ENCODE results near the gene MS4A14. TPM values are rescaled to one million over a fixed set of nuclear protein-coding genes. Genes with fewer than 3 reads are reported as not detected.

The MS4A14 gene
- under 0.01 TPM in 1 of 2 replicates, not detected in the other for total RNA-seq

GRCh38 chr11:60396382-60396781, at the start of gene MS4A14:
Gene MS4A14, plus strand, starts transcription at chr11:60396459. Its CDS starts 120 bp downstream, at chr11:60396579.

GRCh38 chr11:60378354-60378753, 17.9 kb upstream of the MS4A14 start, which contains the start of gene MS4A7:
Gene MS4A7, plus strand, starts transcription at chr11:60378532. Its CDS starts 4,610 bp downstream, at chr11:60383142.

GRCh38 chr11:60429272-60429671, 33.0 kb downstream of the MS4A14 start, which contains the start of gene MS4A5:
Gene MS4A5, plus strand, starts transcription at chr11:60429572. Its CDS starts 103 bp downstream, at chr11:60429675.

GRCh38 chr11:60455531-60456042, 59.3 kb downstream of the MS4A14 start, which contains the start of gene MS4A1:
Gene MS4A1, plus strand, starts transcription at chr11:60455847. Its CDS starts 6,528 bp downstream, at chr11:60462375.

Other genes with a start within 250 kb of the MS4A14 start
- not detected in 2 replicates for gene MS4A6A, start 213.4 kb upstream of the MS4A14 start, total RNA-seq
- not detected in 2 replicates for gene MS4A4E, start 153.3 kb upstream of the MS4A14 start, total RNA-seq
- not detected in 2 replicates for gene MS4A4A, start 115.8 kb upstream of the MS4A14 start, total RNA-seq
- gene MS4A6E, start 69.2 kb upstream of the MS4A14 start, total RNA-seq, result not detected in 2 replicates
- 0.43 TPM in 1 of 2 replicates, not detected in the other for gene MS4A7, start 17.9 kb upstream of the MS4A14 start, total RNA-seq
- gene MS4A5, start 33.1 kb downstream of the MS4A14 start, total RNA-seq, result not detected in 2 replicates
- not detected in 2 replicates for gene MS4A1, start 59.4 kb downstream of the MS4A14 start, total RNA-seq
- gene MS4A12, start 96.3 kb downstream of the MS4A14 start, total RNA-seq, result not detected in 2 replicates
- not detected in 2 replicates for gene MS4A13, start 118.9 kb downstream of the MS4A14 start, total RNA-seq